ENCODE measurements around the gene MUC3A.
"Not testable (repeated sequence)": the region's sequence is repeated elsewhere in the genome, so short reads cannot be mapped to it uniquely, and the experiment has no call there.

The MUC3A gene

GRCh38 chr7:100971111-100972001 is 22.0 kb downstream of the MUC3A start:
- no peak for DNase-seq (ENCODE audit: low spot score)

GRCh38 chr7:100972002-100972347 is 22.6 kb downstream of the MUC3A start:
- no peak for DNase-seq (ENCODE audit: low spot score)

- DNase-seq (ENCODE audit: low spot score): no peak
Observed at GRCh38 chr7:100974021-100974420, 24.7 kb downstream of the MUC3A start.

GRCh38 chr7:100975371-100975821 is 26.1 kb downstream of the MUC3A start:
- DNase-seq (ENCODE audit: low spot score): no peak

- DNase-seq (ENCODE audit: low spot score): no peak
Observed at GRCh38 chr7:100978300-100978699, 29.0 kb downstream of the MUC3A start.

- no peak for DNase-seq (ENCODE audit: low spot score)
Observed at GRCh38 chr7:100983451-100984187, 34.3 kb downstream of the MUC3A start.

GRCh38 chr7:100984241-100984918 is 35.0 kb downstream of the MUC3A start:
- DNase-seq (ENCODE audit: low spot score): not testable (repeated sequence)

- not testable (repeated sequence) for DNase-seq (ENCODE audit: low spot score)
Observed at GRCh38 chr7:100985033-100985797, 35.9 kb downstream of the MUC3A start.

- no peak for DNase-seq (ENCODE audit: low spot score)
Observed at GRCh38 chr7:100991631-100992030, 42.3 kb downstream of the MUC3A start.

GRCh38 chr7:100992280-100992679 is 42.9 kb downstream of the MUC3A start:
- not testable (repeated sequence) for DNase-seq (ENCODE audit: low spot score)

- not testable (repeated sequence) for DNase-seq (ENCODE audit: low spot score)
Observed at GRCh38 chr7:100994671-100995070, 45.3 kb downstream of the MUC3A start.

GRCh38 chr7:100998530-100998929 is 49.2 kb downstream of the MUC3A start:
- DNase-seq (ENCODE audit: low spot score): not testable (repeated sequence)

- not testable (repeated sequence) for DNase-seq (ENCODE audit: low spot score)
Observed at GRCh38 chr7:100999334-100999733, 50.0 kb downstream of the MUC3A start.

GRCh38 chr7:101000025-101000424 is 50.7 kb downstream of the MUC3A start:
- DNase-seq (ENCODE audit: low spot score): not testable (repeated sequence)

- not testable (repeated sequence) for DNase-seq (ENCODE audit: low spot score)
Observed at GRCh38 chr7:101002333-101002732, 53.0 kb downstream of the MUC3A start.

- not testable (repeated sequence) for DNase-seq (ENCODE audit: low spot score)
Observed at GRCh38 chr7:101007361-101007760, 58.0 kb downstream of the MUC3A start.

GRCh38 chr7:101009629-101010028 is 60.3 kb downstream of the MUC3A start:
- DNase-seq (ENCODE audit: low spot score): no peak

- DNase-seq (ENCODE audit: low spot score): no peak
Observed at GRCh38 chr7:101012931-101013330, 63.6 kb downstream of the MUC3A start.

- no peak for DNase-seq (ENCODE audit: low spot score)
Observed at GRCh38 chr7:101015626-101016025, 66.3 kb downstream of the MUC3A start.

GRCh38 chr7:101017064-101017777 is 67.9 kb downstream of the MUC3A start:
- peak; percentile 96 for DNase-seq (ENCODE audit: low spot score)

Data from hepatic stellate cell (primary cell).